NCI-H146 treated with DMSO at 0.1 percent for 48 hours (cell line): ENCODE measurements around the gene RASSF7.

Source experiments
- DNase-seq: peaks from one replicate; lab custom pipeline; 2025; ENCODE audit not compliant: unreplicated experiment; lab: John Stamatoyannopoulos, UW

RASSF7 gene

GRCh38 chr11:607971-608659 is 47.3 kb downstream of the RASSF7 start:
- DNase-seq, result no peak

- no peak for DNase-seq
Measured at GRCh38 chr11:608791-609251, 48.1 kb downstream of the RASSF7 start.

- DNase-seq, result no peak
Measured at GRCh38 chr11:609341-609811, 48.6 kb downstream of the RASSF7 start.

- DNase-seq, result no peak
Measured at GRCh38 chr11:610146-610801, 49.5 kb downstream of the RASSF7 start.

GRCh38 chr11:611001-611996 is 50.5 kb downstream of the RASSF7 start:
- DNase-seq, result no peak

GRCh38 chr11:612201-612960 is 51.6 kb downstream of the RASSF7 start:
- DNase-seq, result no peak

GRCh38 chr11:612961-613300 is 52.2 kb downstream of the RASSF7 start:
- no peak for DNase-seq

GRCh38 chr11:613369-613968 is 52.7 kb downstream of the RASSF7 start:
- DNase-seq, result no peak
